Spleen (tissue), 7 donors: ENCODE data around the gene PRDM7.

Source experiments
- CTCF ChIP-seq, 11 experiments: fragments of 200-600 bp in 7 of 11; fragments of 450-650 bp in 4 of 11; sonication (generic) in 4 of 11; IDR thresholded peaks in 8 of 11; conservative IDR thresholded peaks in 3 of 11; 1 replicate in 7 of 11; 2 replicates in 4 of 11; pipeline versions ENCODE4 v1.4.0 to v1.8.0; 2016 to 2021; ENCODE audit warnings: antibody characterized with exemption in 11 of 11, inconsistent platforms in 4 of 11, mild to moderate bottlenecking in 1 of 11
- POLR2A ChIP-seq, 3 donors: fragments of 450-650 bp; IDR thresholded peaks; one replicate each; pipeline ENCODE4 v1.5.1; 2017; ENCODE audit warnings: antibody characterized with exemption in 3 of 3, mild to moderate bottlenecking in 1 of 3
- donor health status: DM: no; HTN: no; CAD: no; lungs with moderate emphysema.
- donor health status: DM: no; HTN: no; CAD: no.
- donor health status: DM: no; HTN: no; CAD: no.

- TF ChIP-seq POLR2A (IDR thresholded peaks at IDR 0.05) (no peak), CTCF (IDR thresholded peaks at IDR 0.05 in 8 of 11, conservative IDR thresholded peaks at IDR 0.05 in 3 of 11) (no peak)
Measured at GRCh38 chr16:90032674-90033331, 44.3 kb downstream of the PRDM7 start.
